WTC11 (cell line): ENCODE data around the gene CDH13. TPM values are rescaled to one million over a fixed set of nuclear protein-coding genes. Genes with fewer than 3 reads are reported as not detected.

Source experiments
- ATAC-seq: fragments of 200-7000 bp; cut with Tn5 transposase; 2 replicates; pipeline ENCODE4 v1.10.0; 2021; ENCODE audit warnings: mild to moderate bottlenecking, moderate library complexity
- CTCF ChIA-PET: fragments of 300-600 bp; sonication (Branson Sonifier 250); formaldehyde crosslinking; loops from one replicate; lab custom pipeline; 2021; ENCODE audit warnings: antibody characterized with exemption; lab: Charles Lee
- POLR2A ChIA-PET: fragments of 350-600 bp; sonication (Branson Sonifier 250); formaldehyde crosslinking; loops from one replicate; lab custom pipeline; 2021; ENCODE audit warnings: antibody characterized with exemption; lab: Charles Lee
- DNase-seq: peaks from one replicate; pipeline ENCODE4 v3.0.0; 2021; ENCODE audit warnings: low spot score
- H3K27ac Mint-ChIP-seq: 2 replicates; pipeline ENCODE4 v1.8.0; 2021; ENCODE audit warnings: mixed read lengths
- H3K27me3 Mint-ChIP-seq: 2 replicates; pipeline ENCODE4 v1.8.0; 2021; ENCODE audit warnings: low read depth, mild to moderate bottlenecking, moderate library complexity, mixed read lengths
- H3K36me3 Mint-ChIP-seq: 2 replicates; pipeline ENCODE4 v1.8.0; 2021; ENCODE audit warnings: mixed read lengths
- H3K4me1 Mint-ChIP-seq: 2 replicates; pipeline ENCODE4 v1.8.0; 2022; ENCODE audit warnings: mixed read lengths
- H3K4me3 Mint-ChIP-seq: 2 replicates; pipeline ENCODE4 v1.8.0; 2021; ENCODE audit warnings: mild to moderate bottlenecking, moderate library complexity, mixed read lengths
- H3K9me3 Mint-ChIP-seq: 2 replicates; pipeline ENCODE4 v1.8.0; 2021; ENCODE audit warnings: mixed read lengths
- ELF4 ChIP-seq: sonication (generic); formaldehyde crosslinking; IDR thresholded peaks from 2 replicates; pipeline ENCODE4 v1.8.1; 2022; ENCODE audit warnings: low read depth, mild to moderate bottlenecking, moderate library complexity, missing genetic modification reagents
- EMX1 ChIP-seq: fragments of 250-450 bp; sonication (Bioruptor Pico); IDR thresholded peaks from 2 replicates; pipeline ENCODE4 v1.8.0; 2021; ENCODE audit warnings: mild to moderate bottlenecking
- ESRRA ChIP-seq: sonication (generic); formaldehyde crosslinking; IDR thresholded peaks from 2 replicates; pipeline ENCODE4 v1.8.1; 2022; ENCODE audit warnings: mild to moderate bottlenecking, missing genetic modification reagents, borderline replicate concordance
- FOXP4 ChIP-seq: sonication (generic); formaldehyde crosslinking; IDR thresholded peaks from 2 replicates; pipeline ENCODE4 v1.8.0; 2022; ENCODE audit warnings: mild to moderate bottlenecking, missing genetic modification reagents
- GRHL2 ChIP-seq: fragments of 250-450 bp; sonication (Bioruptor Pico); IDR thresholded peaks from 2 replicates; pipeline ENCODE4 v1.8.0; 2022; ENCODE audit warnings: mild to moderate bottlenecking, moderate library complexity; ENCODE audit not compliant: insufficient replicate concordance, severe bottlenecking
- GTF2I ChIP-seq: fragments of 250-450 bp; sonication (Bioruptor Pico); conservative IDR thresholded peaks from 2 replicates; pipeline ENCODE4 v1.4.0; 2021; ENCODE audit warnings: mild to moderate bottlenecking
- KAT7 ChIP-seq: sonication (generic); formaldehyde crosslinking; IDR thresholded peaks from 2 replicates; pipeline ENCODE4 v1.8.1; 2023; ENCODE audit warnings: missing genetic modification reagents, mild to moderate bottlenecking, borderline replicate concordance
- MLX ChIP-seq: sonication (generic); formaldehyde crosslinking; IDR thresholded peaks from 2 replicates; pipeline ENCODE4 v1.8.1; 2023; ENCODE audit warnings: mild to moderate bottlenecking, missing genetic modification reagents, moderate library complexity
- MXD4 ChIP-seq: fragments of 250-450 bp; sonication (Bioruptor Pico); IDR thresholded peaks from 2 replicates; pipeline ENCODE4 v1.8.0; 2021; ENCODE audit warnings: mild to moderate bottlenecking, moderate library complexity, borderline replicate concordance
- PRDM15 ChIP-seq: sonication (generic); formaldehyde crosslinking; IDR thresholded peaks from 2 replicates; pipeline ENCODE4 v1.8.0; 2022; ENCODE audit warnings: missing genetic modification reagents
- PREB ChIP-seq: sonication (generic); formaldehyde crosslinking; IDR thresholded peaks from 2 replicates; pipeline ENCODE4 v1.8.1; 2022; ENCODE audit warnings: mild to moderate bottlenecking, missing genetic modification reagents, moderate library complexity, borderline replicate concordance
- SOX15 ChIP-seq: fragments of 250-450 bp; sonication (Bioruptor Pico); IDR thresholded peaks from 2 replicates; pipeline ENCODE4 v1.9.0; 2021; ENCODE audit warnings: mild to moderate bottlenecking
- SP1 ChIP-seq: sonication (generic); formaldehyde crosslinking; conservative IDR thresholded peaks from 2 replicates; pipeline ENCODE4 v1.8.1; 2022; ENCODE audit warnings: missing genetic modification reagents
- TCF7 ChIP-seq: sonication (generic); formaldehyde crosslinking; IDR thresholded peaks from 2 replicates; pipeline ENCODE4 v1.8.0; 2022; ENCODE audit warnings: mild to moderate bottlenecking, low read depth, missing genetic modification reagents, moderate library complexity
- ZBTB21 ChIP-seq: sonication (generic); formaldehyde crosslinking; IDR thresholded peaks from 2 replicates; pipeline ENCODE4 v1.8.1; 2023; ENCODE audit warnings: mild to moderate bottlenecking, missing genetic modification reagents, borderline replicate concordance
- ZNF138 ChIP-seq: sonication (generic); formaldehyde crosslinking; conservative IDR thresholded peaks from 2 replicates; pipeline ENCODE4 v1.8.1; 2022; ENCODE audit warnings: mild to moderate bottlenecking, moderate library complexity, missing genetic modification reagents
- ZNF425 ChIP-seq: fragments of 250-450 bp; sonication (Bioruptor Pico); conservative IDR thresholded peaks from 2 replicates; pipeline ENCODE4 v1.9.0; 2021; ENCODE audit warnings: mild to moderate bottlenecking
- total RNA-seq: library from RNA; stranded (reverse); gene quantifications from 3 replicates; pipeline ENCODE4 v1.2.3, GENCODE V29; 2021

CDH13 gene
- total RNA-seq, 1 experiment from 2014 or later, result 0.81 TPM

GRCh38 chr16:82769845-82770244, 143.1 kb downstream of the CDH13 start (continued):
- TF ChIP-seq FOXP4 (CRISPR knock-in tag), result no peak
- TF ChIP-seq SP1 (CRISPR knock-in tag), result no peak
- TF ChIP-seq GRHL2 (CRISPR knock-in tag), result no peak
- TF ChIP-seq MXD4, result no peak
- no peak for TF ChIP-seq ESRRA
- TF ChIP-seq SOX15 (CRISPR knock-in tag), result no peak
- TF ChIP-seq MLX, result no peak
- TF ChIP-seq PRDM15 (CRISPR knock-in tag), result no peak
- TF ChIP-seq ZNF425 (CRISPR knock-in tag), result no peak

- no peak for ATAC-seq
- Mint-ChIP-seq H3K27ac (no peak overlapping the region), H3K9me3 (no peaks in the 10 kb centered on the region), H3K36me3 (no peaks in the 10 kb centered on the region), H3K4me3 (no peak overlapping the region), H3K4me1 (no peaks in the 10 kb centered on the region), H3K27me3 (no peaks in the 10 kb centered on the region)
- ChIA-PET CTCF (no interaction called here), POLR2A (no interaction called here)
- no peak for DNase-seq
- TF ChIP-seq PREB (no peak), TCF7 (CRISPR knock-in tag) (no peak), PRDM15 (CRISPR knock-in tag) (no peak), ELF4 (CRISPR knock-in tag) (no peak), GTF2I (CRISPR knock-in tag) (no peak), EMX1 (CRISPR knock-in tag) (no peak), KAT7 (CRISPR knock-in tag) (no peak), ZNF138 (CRISPR knock-in tag) (no peak), ZNF425 (CRISPR knock-in tag) (no peak), ZBTB21 (CRISPR knock-in tag) (no peak)
These were observed 145.4 kb downstream of the CDH13 start for GRCh38 chr16:82772215-82772614.
